ENCODE measurements around the gene FBXW11. TPM values are rescaled to one million over a fixed set of nuclear protein-coding genes. Genes with fewer than 3 reads are reported as not detected.

The FBXW11 gene
- total RNA-seq, 4 donors from 2014 or later = 35.9 to 56.8 (median 50.9) TPM

DNA sequence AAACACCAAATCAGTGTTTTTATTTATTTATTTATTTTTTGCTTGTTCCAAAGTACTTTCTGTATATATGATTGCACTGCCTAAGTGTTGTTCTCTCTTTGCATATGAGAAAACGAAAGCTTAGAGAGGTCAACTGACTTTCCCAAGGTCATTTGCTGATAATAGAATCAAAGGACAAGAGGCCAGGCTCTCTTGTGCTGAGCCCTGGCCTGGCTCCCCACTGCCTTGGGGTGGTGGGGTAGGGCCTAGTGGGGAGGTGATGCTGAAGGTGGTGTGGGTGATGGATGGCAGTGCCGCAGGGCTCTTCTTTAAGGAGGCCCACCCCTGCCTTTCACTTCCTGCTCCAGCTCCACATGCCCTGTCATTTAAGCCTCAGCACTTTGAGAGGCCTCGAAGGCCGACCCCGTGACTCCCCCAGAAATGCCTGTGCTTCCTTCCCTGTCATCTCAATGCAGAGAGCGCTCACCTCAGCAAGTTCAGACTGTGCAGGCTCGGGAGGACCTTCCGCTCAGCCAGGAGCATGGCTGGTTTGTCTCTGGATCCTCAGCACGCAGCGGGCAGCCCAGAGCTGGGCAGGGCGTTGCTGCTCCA lies 161.3 kb downstream of the FBXW11 start:
- 87 to 91% methylated on average over 11 of the region's 11 CpGs for WGBS, 2 donors
- peak in 1 of 2 donors; percentile 63 for DNase-seq (ENCODE audit: low spot score in 2 of 2)
- no peak overlapping the region for H3K4me3 ChIP-seq (ENCODE audit: low read depth, poor library complexity, severe bottlenecking)
- intact Hi-C loops (cut with DNase I; ENCODE audit: low total_unique reads) = no loop called here
- TF ChIP-seq, protein P1, sequence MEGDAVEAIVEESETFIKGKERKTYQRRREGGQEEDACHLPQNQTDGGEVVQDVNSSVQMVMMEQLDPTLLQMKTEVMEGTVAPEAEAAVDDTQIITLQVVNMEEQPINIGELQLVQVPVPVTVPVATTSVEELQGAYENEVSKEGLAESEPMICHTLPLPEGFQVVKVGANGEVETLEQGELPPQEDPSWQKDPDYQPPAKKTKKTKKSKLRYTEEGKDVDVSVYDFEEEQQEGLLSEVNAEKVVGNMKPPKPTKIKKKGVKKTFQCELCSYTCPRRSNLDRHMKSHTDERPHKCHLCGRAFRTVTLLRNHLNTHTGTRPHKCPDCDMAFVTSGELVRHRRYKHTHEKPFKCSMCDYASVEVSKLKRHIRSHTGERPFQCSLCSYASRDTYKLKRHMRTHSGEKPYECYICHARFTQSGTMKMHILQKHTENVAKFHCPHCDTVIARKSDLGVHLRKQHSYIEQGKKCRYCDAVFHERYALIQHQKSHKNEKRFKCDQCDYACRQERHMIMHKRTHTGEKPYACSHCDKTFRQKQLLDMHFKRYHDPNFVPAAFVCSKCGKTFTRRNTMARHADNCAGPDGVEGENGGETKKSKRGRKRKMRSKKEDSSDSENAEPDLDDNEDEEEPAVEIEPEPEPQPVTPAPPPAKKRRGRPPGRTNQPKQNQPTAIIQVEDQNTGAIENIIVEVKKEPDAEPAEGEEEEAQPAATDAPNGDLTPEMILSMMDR (IDR thresholded peaks at IDR 0.05) = no peak
- TF ChIP-seq POLR2A (IDR thresholded peaks at IDR 0.05) = no peak

DNA sequence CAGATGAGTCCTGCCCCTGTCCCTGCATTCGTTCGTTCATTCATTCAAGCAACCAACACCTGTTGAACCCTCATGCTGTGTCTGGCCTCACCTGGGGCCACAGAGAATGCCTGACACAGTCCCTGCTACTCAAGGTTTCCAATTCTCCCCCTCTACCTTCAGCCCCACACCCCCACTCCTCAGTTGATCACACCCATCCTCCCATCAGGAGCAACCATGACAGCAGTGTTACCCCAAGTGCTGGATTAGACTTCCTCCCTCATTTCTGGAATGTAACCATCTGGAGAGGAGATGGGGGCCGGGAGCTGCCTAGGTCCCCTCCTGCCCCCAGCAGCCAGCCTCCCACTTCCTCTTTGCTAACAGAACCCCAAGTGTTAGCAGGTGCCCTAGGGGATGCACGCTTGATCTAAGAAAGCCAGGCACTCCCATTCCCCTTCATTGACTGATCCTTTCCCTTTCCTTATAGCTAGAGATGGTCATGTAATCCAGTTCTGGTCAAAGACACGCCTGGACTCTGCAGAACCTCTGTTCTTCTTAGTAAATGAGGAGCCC lies 163.6 kb downstream of the FBXW11 start:
- TF ChIP-seq, protein P1 (IDR thresholded peaks at IDR 0.05) = no peak
- H3K4me3 ChIP-seq (ENCODE audit: low read depth, poor library complexity, severe bottlenecking) = no peak overlapping the region
- DNase-seq (ENCODE audit: low spot score in 2 of 2) = no peak
- intact Hi-C loops (cut with DNase I; ENCODE audit: low total_unique reads) = no loop called here
- 60 to 72% methylated on average over 5 of the region's 5 CpGs for WGBS, 2 donors

- DNase-seq (ENCODE audit: low spot score in 2 of 2) = peak in 1 of 2 donors; percentile 82
- no peak overlapping the region for H3K4me3 ChIP-seq (ENCODE audit: low read depth, poor library complexity, severe bottlenecking)
- 28 to 31% methylated on average over 23 to 24 of the region's 24 CpGs for WGBS, 2 donors
- intact Hi-C loops (cut with DNase I; ENCODE audit: low total_unique reads) = no loop called here
- TF ChIP-seq, protein P1 (IDR thresholded peaks at IDR 0.05) = no peak
- no peak for TF ChIP-seq POLR2A (IDR thresholded peaks at IDR 0.05)
These were observed 164.3 kb downstream of the FBXW11 start for GRCh38 chr5:171841984-171842776.

GRCh38 chr5:171840711-171841522 lies 165.5 kb downstream of the FBXW11 start:
- WGBS, 2 donors = 72 to 77% methylated on average over 16 of the region's 16 CpGs
- TF ChIP-seq POLR2A (IDR thresholded peaks at IDR 0.05) = no peak
- TF ChIP-seq, protein P1 (IDR thresholded peaks at IDR 0.05) = no peak
- DNase-seq (ENCODE audit: low spot score in 2 of 2) = peak in 1 of 2 donors; percentile 68
- H3K4me3 ChIP-seq (ENCODE audit: low read depth, poor library complexity, severe bottlenecking) = no peak overlapping the region
- intact Hi-C loops (cut with DNase I; ENCODE audit: low total_unique reads) = no loop called here

DNA sequence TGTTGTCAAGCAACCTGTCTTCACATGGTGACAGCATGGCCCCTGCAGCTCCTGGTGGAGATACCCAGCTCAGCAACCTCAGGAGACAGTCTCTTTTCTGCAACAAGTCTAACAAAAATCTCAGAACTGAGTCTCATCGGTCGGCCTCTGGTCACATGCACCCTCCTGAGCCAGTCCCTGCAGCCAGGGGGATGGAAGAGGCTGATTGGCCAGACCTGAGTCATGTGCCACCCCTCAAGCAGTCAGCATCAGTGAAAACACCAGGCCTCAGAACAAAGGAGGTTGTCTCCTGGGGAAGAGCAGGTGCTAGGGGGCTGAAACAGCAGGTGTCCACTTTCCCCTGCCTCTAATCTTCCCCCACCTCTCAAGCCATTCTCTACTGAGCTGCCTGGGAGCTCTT lies 166.4 kb downstream of the FBXW11 start:
- intact Hi-C loops (cut with DNase I; ENCODE audit: low total_unique reads) = no loop called here
- 40 to 50% methylated on average over 2 of the region's 2 CpGs for WGBS, 2 donors
- peak in 1 of 2 donors; percentile 58 for DNase-seq (ENCODE audit: low spot score in 2 of 2)
- TF ChIP-seq, protein P1 (IDR thresholded peaks at IDR 0.05) = no peak
- no peak for TF ChIP-seq POLR2A (IDR thresholded peaks at IDR 0.05)
- H3K4me3 ChIP-seq (ENCODE audit: low read depth, poor library complexity, severe bottlenecking) = no peak overlapping the region
